ENCODE measurements around the gene MINDY3.

The MINDY3 gene

DNA sequence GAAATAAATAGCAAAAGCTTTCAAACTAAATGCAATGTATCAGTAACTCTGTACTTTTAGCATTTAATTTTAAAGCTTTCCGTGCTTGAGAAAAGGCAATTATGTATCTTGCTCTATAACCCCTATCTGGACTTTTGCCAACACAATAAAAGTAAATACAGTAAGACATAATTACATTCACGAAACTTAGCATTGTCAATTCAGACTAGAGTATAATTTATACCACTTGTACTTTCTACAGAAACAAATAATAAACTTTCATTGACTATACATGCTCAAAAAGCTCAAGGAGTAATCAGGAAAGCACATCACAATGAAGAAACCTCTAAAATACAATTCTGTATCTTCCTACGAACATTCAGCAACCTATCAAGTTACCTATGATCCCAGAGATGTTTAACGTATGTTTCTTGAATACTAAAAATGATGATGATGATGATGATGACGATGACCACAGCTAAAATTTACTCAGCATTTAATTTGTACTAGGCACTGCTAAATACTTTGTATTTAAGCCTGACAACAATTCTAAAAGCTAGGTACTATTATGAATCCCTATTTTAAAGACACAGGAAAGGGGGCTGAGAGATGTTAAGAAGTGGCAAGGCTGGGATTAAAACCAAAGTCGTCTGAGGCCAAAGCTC is 44.9 kb downstream of the MINDY3 start:
- no peak overlapping the region for H2AFZ ChIP-seq (ENCODE audit: low read depth, low read length)
- H3K4me1 ChIP-seq (ENCODE audit: insufficient read depth, low read length), result no peaks in the 10 kb centered on the region
- no peak overlapping the region for H3K4me3 ChIP-seq (ENCODE audit: low read length)
- H3K36me3 ChIP-seq (ENCODE audit: insufficient read depth, low read length), result peaks cover 6% of the 10 kb centered on the region
- no peaks in the 10 kb centered on the region for H3K27me3 ChIP-seq (ENCODE audit: insufficient read depth, low read length)
- no peaks in the 10 kb centered on the region for H3K9me3 ChIP-seq (ENCODE audit: low read length)

DNA sequence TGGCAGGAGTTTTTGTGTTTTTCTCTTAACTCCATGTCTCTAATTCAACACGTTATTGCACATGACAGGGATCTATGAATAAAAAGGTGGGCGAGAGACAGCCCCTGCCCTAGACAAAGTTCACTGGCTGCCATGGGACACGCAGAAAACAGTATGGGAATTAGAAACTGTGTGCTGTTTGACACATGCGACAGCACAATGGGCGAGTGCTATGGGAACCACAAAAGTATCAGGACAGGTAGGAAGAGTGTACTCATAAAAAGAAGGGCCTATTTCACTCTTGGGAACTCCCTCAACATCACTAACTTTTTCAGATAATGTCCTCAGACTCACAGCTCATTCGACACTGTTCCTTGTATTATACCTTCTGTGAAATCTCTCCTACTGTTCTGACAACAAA is 45.7 kb downstream of the MINDY3 start:
- no peaks in the 10 kb centered on the region for H3K27me3 ChIP-seq (ENCODE audit: insufficient read depth, low read length)
- peaks cover under 1% of the 10 kb centered on the region for H3K4me1 ChIP-seq (ENCODE audit: insufficient read depth, low read length)
- H3K4me3 ChIP-seq (ENCODE audit: low read length), result no peak overlapping the region
- H3K9me3 ChIP-seq (ENCODE audit: low read length), result no peaks in the 10 kb centered on the region
- H3K36me3 ChIP-seq (ENCODE audit: insufficient read depth, low read length), result peaks cover 4% of the 10 kb centered on the region
- no peak overlapping the region for H2AFZ ChIP-seq (ENCODE audit: low read depth, low read length)

DNA sequence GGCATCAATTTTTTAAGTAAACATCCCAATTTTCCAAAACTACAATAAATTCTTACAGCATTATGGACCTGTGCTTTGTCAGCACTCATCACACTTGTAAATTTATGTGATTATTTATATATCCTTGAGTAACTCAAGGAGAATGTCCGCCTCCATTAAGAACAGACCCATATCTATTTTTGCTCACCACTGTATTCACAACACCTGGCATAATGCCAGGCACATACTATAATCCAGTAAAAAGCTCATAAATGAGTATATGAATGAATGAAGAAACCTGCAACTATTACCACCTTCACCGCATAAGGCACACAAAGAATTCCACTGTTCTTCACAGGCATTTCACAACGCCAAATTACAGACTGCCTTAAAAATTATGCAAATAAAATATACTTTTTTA is 46.9 kb downstream of the MINDY3 start:
- Histone ChIP-seq H3K4me1 (ENCODE audit: insufficient read depth, low read length) (peaks cover 12% of the 10 kb centered on the region), H3K27me3 (ENCODE audit: insufficient read depth, low read length) (no peaks in the 10 kb centered on the region), H3K4me3 (ENCODE audit: low read length) (no peak overlapping the region), H2AFZ (ENCODE audit: low read depth, low read length) (no peak overlapping the region), H3K9me3 (ENCODE audit: low read length) (no peaks in the 10 kb centered on the region), H3K36me3 (ENCODE audit: insufficient read depth, low read length) (peaks cover 2% of the 10 kb centered on the region)

DNA sequence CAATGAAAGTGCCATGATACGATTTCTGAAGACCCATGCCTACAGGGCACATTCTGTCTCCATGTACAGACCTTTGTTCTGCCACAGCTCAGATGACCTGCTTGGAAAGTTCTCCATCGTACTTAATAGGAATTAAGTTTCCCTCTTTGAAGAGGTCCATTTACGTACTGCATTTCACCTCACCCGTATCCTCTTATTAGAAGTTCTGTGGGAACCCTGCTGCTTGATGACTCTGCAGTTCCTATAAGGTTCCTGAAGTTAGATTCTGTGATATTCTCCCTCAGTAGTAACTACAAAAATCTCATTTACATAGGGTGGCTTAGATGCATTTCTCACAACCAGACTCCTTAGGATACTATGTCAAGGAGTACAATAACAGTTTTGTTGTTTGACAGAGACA is 50.9 kb downstream of the MINDY3 start:
- H3K36me3 ChIP-seq (ENCODE audit: insufficient read depth, low read length), result peaks cover 6% of the 10 kb centered on the region
- no peak overlapping the region for H2AFZ ChIP-seq (ENCODE audit: low read depth, low read length)
- H3K27me3 ChIP-seq (ENCODE audit: insufficient read depth, low read length), result no peaks in the 10 kb centered on the region
- no peaks in the 10 kb centered on the region for H3K9me3 ChIP-seq (ENCODE audit: low read length)
- peaks cover 16% of the 10 kb centered on the region for H3K4me1 ChIP-seq (ENCODE audit: insufficient read depth, low read length)
- H3K4me3 ChIP-seq (ENCODE audit: low read length), result no peak overlapping the region

DNA sequence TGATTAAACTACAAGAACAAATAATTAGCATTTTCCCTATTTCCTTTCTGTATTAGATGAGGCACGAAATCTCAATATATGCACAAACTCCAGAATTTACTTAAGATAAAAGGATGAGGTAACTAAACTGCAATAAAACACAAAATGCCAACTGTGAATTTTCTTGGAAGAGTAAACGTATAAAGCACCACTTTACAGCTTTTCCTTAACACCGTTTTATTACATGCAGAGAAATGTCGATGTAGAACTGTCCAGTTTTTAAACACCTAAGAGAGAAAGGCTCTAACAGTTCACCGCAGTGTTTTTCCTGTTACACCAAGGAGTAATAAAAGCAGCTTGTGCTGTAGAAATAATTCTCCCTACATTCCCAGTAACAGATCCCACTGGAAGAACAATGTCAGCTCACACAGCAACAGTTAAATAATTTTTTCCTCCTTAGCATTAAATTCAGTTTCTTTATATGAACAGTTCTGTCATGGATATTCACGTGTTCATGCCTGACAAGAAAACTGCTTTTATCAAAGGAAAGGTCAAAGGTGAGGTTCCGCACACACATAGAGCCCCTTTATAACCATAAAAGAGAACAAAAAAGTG is 52.0 kb downstream of the MINDY3 start:
- H3K4me3 ChIP-seq (ENCODE audit: low read length), result no peak overlapping the region
- peaks cover 6% of the 10 kb centered on the region for H3K36me3 ChIP-seq (ENCODE audit: insufficient read depth, low read length)
- H3K4me1 ChIP-seq (ENCODE audit: insufficient read depth, low read length), result peaks cover 16% of the 10 kb centered on the region
- no peaks in the 10 kb centered on the region for H3K27me3 ChIP-seq (ENCODE audit: insufficient read depth, low read length)
- no peak overlapping the region for H2AFZ ChIP-seq (ENCODE audit: low read depth, low read length)
- H3K9me3 ChIP-seq (ENCODE audit: low read length), result no peaks in the 10 kb centered on the region

DNA sequence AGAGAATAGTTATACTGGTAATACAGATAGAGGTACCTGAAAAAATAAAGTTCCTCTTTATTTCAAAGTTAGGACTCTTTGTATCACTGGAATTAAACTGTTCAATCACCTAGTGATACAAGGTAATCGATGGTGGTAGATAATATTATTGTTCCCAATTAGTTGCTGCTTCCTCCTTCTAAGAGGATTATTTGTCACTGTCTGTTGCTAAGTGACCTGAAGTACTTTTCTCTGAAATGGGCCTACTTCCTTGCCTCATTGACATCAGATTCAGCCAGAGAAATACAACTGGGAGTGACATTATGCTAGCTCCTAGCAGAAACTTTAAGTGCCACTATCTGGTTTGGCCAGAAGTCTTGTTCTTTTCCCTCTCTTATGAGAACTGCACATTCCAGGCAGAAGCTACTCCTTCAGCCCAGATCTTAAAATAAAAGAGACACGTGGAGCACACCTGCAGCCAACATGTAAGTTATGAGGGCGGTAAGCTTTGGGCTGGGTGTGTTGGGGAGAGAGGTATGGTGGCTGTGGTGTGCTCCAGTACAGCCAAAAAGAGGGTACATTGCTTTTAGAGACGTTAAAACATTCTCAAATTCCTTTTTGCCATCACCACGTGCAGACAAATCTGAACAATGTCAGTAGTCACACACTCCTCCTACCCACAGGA is 54.8 kb downstream of the MINDY3 start:
- H3K27me3 ChIP-seq (ENCODE audit: insufficient read depth, low read length), result no peaks in the 10 kb centered on the region
- H3K9me3 ChIP-seq (ENCODE audit: low read length), result no peaks in the 10 kb centered on the region
- H3K36me3 ChIP-seq (ENCODE audit: insufficient read depth, low read length), result peaks cover 6% of the 10 kb centered on the region
- peaks cover 16% of the 10 kb centered on the region for H3K4me1 ChIP-seq (ENCODE audit: insufficient read depth, low read length)
- H2AFZ ChIP-seq (ENCODE audit: low read depth, low read length), result no peak overlapping the region
- H3K4me3 ChIP-seq (ENCODE audit: low read length), result no peak overlapping the region

DNA sequence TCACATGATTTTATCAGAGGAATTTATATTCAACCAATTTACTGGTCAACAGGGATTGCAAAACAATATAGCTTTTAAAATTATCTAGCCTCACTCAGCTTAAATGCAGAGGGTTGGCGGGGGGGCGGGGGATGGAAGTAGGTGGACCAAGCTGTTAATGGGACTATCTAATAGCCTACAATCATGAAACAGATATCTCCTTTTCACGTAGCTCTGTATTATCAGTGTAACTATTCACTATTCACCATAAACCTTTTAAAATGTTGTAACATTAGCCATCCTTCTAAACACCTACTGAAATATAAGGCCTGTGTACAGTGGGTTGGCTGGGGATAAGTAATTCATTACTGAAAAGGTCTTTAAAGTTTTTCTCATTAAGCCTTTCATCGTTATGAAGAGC is 56.2 kb downstream of the MINDY3 start:
- Histone ChIP-seq H3K4me1 (ENCODE audit: insufficient read depth, low read length) (peaks cover 11% of the 10 kb centered on the region), H3K36me3 (ENCODE audit: insufficient read depth, low read length) (peaks cover 6% of the 10 kb centered on the region), H3K9me3 (ENCODE audit: low read length) (peaks cover 3% of the 10 kb centered on the region), H3K27me3 (ENCODE audit: insufficient read depth, low read length) (no peaks in the 10 kb centered on the region), H2AFZ (ENCODE audit: low read depth, low read length) (no peak overlapping the region), H3K4me3 (ENCODE audit: low read length) (no peak overlapping the region)

DNA sequence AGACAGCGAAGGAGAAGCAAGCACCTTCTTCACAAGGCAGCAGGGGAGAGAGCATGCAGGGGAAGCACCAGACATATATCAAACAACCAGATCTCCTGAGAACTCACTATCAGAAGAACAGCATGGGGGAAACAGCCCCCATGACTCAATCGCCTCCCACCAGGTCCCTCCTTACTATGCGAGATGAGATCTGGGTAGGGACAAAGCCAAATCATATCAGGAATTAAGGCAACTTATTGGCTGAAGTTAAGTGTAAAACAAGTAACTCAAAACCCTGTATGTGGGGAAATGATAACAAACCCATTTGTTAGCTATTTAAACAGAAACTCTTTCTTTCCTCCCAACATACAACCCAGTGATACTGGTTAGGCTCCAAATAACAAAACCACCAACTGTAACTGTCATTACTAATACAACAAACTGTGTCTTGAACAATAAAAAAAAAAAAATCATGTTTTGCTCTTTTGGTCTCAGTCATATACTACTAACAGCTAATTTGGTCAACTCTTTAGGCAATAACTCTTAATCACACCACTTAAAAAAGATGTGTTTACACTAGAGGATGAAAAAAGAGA is 57.8 kb downstream of the MINDY3 start:
- Histone ChIP-seq H3K36me3 (ENCODE audit: insufficient read depth, low read length) (peaks cover 6% of the 10 kb centered on the region), H3K4me1 (ENCODE audit: insufficient read depth, low read length) (no peaks in the 10 kb centered on the region), H3K9me3 (ENCODE audit: low read length) (peaks cover 3% of the 10 kb centered on the region), H3K4me3 (ENCODE audit: low read length) (no peak overlapping the region), H2AFZ (ENCODE audit: low read depth, low read length) (no peak overlapping the region), H3K27me3 (ENCODE audit: insufficient read depth, low read length) (no peaks in the 10 kb centered on the region)

DNA sequence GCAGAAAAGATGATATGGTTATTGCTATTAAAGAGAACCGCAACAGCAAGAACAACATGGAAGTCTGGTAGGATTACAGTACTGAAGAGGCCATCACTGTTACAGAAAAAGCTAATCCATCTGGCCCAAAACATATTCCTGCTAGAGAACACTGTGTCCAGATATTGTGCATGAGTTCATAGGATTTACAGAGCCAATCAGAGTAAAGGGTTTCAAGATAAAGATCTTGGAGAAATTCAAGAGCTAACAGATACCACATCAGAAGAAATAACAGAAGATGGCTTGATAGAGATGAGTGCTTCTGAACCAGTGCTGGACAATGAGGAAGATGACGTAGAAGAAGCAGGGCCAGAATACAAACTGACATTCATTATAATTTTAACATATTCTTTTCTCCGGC is 58.7 kb downstream of the MINDY3 start:
- no peaks in the 10 kb centered on the region for H3K4me1 ChIP-seq (ENCODE audit: insufficient read depth, low read length)
- H3K9me3 ChIP-seq (ENCODE audit: low read length), result peaks cover 3% of the 10 kb centered on the region
- no peak overlapping the region for H3K4me3 ChIP-seq (ENCODE audit: low read length)
- peaks cover 6% of the 10 kb centered on the region for H3K36me3 ChIP-seq (ENCODE audit: insufficient read depth, low read length)
- H3K27me3 ChIP-seq (ENCODE audit: insufficient read depth, low read length), result no peaks in the 10 kb centered on the region
- H2AFZ ChIP-seq (ENCODE audit: low read depth, low read length), result no peak overlapping the region

DNA sequence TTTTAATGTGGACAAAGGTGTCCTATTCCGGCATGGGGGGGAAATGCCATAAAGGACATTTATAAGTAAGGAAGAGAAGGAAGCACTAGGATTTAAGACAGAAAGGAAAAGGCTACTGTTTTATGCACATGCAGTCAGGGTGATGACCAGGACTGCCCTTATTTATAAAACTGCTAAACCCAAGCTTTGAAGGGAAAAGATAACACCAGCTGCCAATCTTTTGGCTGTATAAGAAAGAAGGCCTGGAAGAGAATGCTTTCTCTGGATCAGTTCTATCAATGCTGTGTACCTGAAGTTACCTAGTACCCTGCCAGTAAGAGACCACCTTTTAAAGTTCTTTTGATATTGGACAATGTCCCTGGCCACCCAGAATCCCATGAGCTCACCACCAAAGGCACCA is 59.2 kb downstream of the MINDY3 start:
- Histone ChIP-seq H3K4me3 (ENCODE audit: low read length) (no peak overlapping the region), H3K27me3 (ENCODE audit: insufficient read depth, low read length) (no peaks in the 10 kb centered on the region), H2AFZ (ENCODE audit: low read depth, low read length) (no peak overlapping the region), H3K4me1 (ENCODE audit: insufficient read depth, low read length) (no peaks in the 10 kb centered on the region), H3K9me3 (ENCODE audit: low read length) (peaks cover 3% of the 10 kb centered on the region), H3K36me3 (ENCODE audit: insufficient read depth, low read length) (peaks cover 6% of the 10 kb centered on the region)

DNA sequence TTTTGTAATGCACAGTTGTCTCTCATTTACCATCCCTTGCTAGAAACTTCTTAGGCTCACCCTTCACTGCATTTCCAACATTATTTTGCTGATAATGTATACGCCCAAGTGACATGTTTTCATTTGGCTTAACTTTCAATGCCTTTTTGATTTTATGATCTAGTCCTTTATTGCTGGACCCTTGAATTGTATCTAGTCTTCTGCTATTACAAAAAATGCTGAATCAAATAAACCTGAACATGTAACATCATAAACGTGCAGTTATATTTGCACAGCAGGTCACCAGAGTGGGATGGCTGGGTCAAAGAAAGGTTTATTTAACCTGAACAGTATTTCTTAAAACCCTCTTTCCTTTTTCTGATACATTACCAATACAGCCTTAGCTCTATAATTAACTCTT is 63.0 kb downstream of the MINDY3 start:
- Histone ChIP-seq H2AFZ (ENCODE audit: low read depth, low read length) (no peak overlapping the region), H3K9me3 (ENCODE audit: low read length) (peaks cover 3% of the 10 kb centered on the region), H3K4me3 (ENCODE audit: low read length) (no peak overlapping the region), H3K4me1 (ENCODE audit: insufficient read depth, low read length) (no peaks in the 10 kb centered on the region), H3K27me3 (ENCODE audit: insufficient read depth, low read length) (no peaks in the 10 kb centered on the region), H3K36me3 (ENCODE audit: insufficient read depth, low read length) (peaks cover 15% of the 10 kb centered on the region)

DNA sequence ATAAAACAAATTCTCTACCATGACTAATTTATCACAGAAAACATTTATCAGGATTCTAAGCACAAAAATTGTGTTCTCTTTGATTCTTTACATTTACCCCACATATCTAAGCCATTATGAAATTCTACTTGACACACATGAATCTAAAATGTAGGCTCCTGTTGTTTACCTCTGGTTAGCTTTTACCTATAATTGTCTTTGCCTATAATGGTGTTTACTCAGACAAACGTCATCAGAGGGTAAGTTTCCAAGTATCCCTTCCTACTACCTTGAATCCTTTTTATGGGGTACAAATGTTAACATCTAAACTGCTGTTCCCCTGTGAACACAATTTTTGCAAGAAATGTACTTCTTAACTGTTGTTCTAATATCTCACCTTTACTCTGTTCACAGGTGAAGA is 63.5 kb downstream of the MINDY3 start:
- Histone ChIP-seq H3K4me3 (ENCODE audit: low read length) (no peak overlapping the region), H3K4me1 (ENCODE audit: insufficient read depth, low read length) (no peaks in the 10 kb centered on the region), H3K36me3 (ENCODE audit: insufficient read depth, low read length) (peaks cover 15% of the 10 kb centered on the region), H3K9me3 (ENCODE audit: low read length) (peaks cover 3% of the 10 kb centered on the region), H2AFZ (ENCODE audit: low read depth, low read length) (no peak overlapping the region), H3K27me3 (ENCODE audit: insufficient read depth, low read length) (no peaks in the 10 kb centered on the region)

DNA sequence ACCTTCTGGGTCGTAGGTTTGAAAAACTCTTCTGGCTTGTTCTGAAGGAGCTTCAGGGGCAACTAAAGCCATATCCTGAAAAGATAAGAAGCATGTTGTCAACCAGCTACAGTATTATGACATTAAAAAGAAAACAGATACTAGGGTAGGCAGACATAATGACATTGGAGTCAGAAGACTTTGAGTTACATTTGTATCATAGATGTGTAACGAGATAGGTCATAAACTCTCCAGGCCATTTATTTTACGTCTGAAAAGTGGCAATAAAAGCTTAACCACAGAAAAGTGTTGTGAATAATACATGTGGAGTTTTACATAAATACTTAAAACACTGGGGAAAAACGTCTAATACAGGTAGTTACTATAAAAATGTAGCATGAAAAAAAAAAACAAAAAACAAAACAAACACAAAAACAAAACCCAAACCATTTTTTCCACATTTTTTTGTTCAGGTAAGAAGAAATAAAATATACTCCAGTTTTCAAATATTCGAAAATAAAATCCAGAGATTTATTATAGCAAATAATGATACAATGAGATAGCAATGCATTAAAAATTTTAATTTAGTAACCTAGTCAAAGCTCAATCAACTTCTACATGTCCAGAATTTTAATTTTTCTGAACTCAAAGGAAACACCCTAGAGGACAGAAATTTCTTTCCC is 64.1 kb downstream of the MINDY3 start:
- Histone ChIP-seq H3K9me3 (ENCODE audit: low read length) (peaks cover 3% of the 10 kb centered on the region), H2AFZ (ENCODE audit: low read depth, low read length) (no peak overlapping the region), H3K4me3 (ENCODE audit: low read length) (no peak overlapping the region), H3K4me1 (ENCODE audit: insufficient read depth, low read length) (no peaks in the 10 kb centered on the region), H3K36me3 (ENCODE audit: insufficient read depth, low read length) (peaks cover 15% of the 10 kb centered on the region), H3K27me3 (ENCODE audit: insufficient read depth, low read length) (no peaks in the 10 kb centered on the region)
